ENCODE results near the gene CLSTN2.

CLSTN2 gene

DNA sequence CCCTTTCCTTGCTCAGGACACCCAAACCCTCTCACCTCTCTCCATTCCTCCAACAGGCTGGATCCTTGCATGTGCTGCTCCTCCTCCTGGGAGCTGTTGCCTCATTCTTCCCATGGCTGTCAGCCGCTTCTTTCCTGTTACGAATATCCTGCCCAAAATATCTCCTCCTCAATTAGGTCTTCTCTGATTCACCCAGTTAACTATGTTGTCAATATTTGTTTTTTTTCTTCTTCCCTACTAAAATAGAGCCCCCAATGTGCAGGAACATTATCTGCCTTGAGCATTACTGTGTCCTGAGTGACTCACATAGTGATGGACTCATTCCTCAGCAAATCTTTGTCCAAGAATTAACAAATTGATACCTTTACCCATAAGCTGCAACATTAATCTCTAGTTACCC, 357.2 kb downstream of the CLSTN2 start:
- TF ChIP-seq, protein P1, sequence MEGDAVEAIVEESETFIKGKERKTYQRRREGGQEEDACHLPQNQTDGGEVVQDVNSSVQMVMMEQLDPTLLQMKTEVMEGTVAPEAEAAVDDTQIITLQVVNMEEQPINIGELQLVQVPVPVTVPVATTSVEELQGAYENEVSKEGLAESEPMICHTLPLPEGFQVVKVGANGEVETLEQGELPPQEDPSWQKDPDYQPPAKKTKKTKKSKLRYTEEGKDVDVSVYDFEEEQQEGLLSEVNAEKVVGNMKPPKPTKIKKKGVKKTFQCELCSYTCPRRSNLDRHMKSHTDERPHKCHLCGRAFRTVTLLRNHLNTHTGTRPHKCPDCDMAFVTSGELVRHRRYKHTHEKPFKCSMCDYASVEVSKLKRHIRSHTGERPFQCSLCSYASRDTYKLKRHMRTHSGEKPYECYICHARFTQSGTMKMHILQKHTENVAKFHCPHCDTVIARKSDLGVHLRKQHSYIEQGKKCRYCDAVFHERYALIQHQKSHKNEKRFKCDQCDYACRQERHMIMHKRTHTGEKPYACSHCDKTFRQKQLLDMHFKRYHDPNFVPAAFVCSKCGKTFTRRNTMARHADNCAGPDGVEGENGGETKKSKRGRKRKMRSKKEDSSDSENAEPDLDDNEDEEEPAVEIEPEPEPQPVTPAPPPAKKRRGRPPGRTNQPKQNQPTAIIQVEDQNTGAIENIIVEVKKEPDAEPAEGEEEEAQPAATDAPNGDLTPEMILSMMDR (IDR thresholded peaks at IDR 0.05; ENCODE audit: control insufficient read depth, insufficient read depth, low read depth, low read length, missing control alignments) = no peak
- no peak overlapping the region for H3K4me3 ChIP-seq (ENCODE audit: control insufficient read depth, low read depth, low read length)
- DNase-seq (ENCODE audit: low read depth) = no peak

DNA sequence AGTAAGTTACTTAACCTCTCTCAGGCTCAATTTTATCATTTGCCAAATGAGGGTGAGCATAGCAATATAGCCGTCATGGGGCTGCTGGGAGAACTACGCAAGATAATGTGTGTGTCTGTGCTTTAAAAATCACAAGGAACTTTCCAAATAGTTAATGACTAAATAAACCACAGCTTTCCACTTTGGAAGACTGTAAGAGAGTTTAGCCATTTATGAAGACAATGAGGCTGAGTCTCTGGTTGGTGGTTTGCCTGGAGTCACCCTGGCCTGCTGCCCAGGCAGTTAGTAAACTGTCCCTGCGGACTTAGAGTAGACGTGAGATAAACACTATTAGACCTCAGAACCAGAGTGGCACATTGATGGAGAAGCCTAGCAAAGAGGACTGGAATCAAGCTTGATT, 357.7 kb downstream of the CLSTN2 start:
- no peak overlapping the region for H3K4me3 ChIP-seq (ENCODE audit: control insufficient read depth, low read depth, low read length)
- TF ChIP-seq, protein P1 (IDR thresholded peaks at IDR 0.05; ENCODE audit: control insufficient read depth, insufficient read depth, low read depth, low read length, missing control alignments) = no peak
- peak; percentile 62 for DNase-seq (ENCODE audit: low read depth)

DNA sequence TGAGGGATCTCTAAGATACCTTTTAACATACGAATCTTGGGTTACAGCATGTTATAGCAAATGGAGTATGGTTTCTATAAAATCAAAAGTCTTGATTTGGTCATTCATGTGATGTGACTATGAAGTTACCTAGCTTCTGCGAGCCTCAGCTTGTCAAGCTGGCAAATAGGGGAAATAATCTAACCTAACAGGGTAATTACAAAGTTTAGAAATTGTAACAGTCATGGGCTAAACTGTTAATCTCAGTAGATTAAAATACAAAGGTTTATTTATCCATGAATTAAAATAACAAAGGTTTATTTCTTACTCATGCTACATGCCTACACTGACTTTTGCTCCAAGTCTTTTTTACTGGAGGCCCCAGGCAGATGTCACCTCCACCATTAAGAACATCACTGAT, 359.1 kb downstream of the CLSTN2 start:
- TF ChIP-seq, protein P1 (IDR thresholded peaks at IDR 0.05; ENCODE audit: control insufficient read depth, insufficient read depth, low read depth, low read length, missing control alignments) = no peak

DNA sequence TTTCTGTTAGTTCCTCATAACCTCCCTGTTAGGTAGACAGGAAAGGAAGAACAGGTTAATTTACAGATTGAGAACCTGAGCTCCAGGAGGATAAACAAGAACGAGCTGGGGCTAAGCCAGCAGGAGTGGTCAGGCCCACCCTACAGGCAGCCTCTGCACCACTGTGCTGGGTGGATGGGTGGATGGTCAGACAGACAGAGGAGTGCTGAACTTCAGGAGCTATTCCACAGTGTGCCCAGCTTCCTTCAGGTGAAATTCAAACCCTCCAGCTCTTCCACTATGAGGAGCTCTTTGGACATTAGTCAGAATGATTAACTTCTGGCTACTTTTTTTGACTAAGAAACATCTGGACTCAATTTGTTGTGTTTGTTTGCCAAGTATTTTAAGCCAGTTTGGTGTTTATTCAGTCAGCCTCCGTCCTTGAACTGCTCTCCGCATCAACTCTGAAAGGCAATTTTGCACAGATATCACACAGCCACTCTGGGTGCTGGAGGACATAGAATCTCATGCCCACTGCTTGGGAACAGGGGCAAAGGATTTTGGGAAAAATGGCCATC, 361.9 kb downstream of the CLSTN2 start:
- TF ChIP-seq, protein P1 (IDR thresholded peaks at IDR 0.05; ENCODE audit: control insufficient read depth, insufficient read depth, low read depth, low read length, missing control alignments) = no peak
- DNase-seq (ENCODE audit: low read depth) = peak; percentile 24

More for the DNA sequence above, 359.1 kb downstream of the CLSTN2 start:
- no peak for DNase-seq (ENCODE audit: low read depth)
- H3K4me3 ChIP-seq (ENCODE audit: control insufficient read depth, low read depth, low read length) = no peak overlapping the region

DNA sequence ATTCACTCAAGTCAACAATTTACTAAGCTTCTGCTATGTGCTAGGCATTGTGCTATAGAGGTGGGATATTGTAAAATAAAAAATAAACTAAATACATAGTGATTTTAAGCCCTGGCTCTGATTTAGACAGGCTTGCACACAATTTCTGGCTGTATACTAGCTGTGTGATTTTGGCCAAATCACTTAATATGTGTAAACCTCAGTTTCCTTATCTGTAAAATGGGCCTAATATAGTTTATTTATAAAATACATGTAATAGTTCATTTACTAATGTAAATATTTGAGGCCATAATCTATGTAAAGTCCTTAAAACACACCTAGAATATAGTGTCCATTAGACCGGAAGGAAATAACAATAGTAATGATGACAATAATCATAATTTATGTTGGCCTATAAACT, 363.1 kb downstream of the CLSTN2 start:
- no peak overlapping the region for H3K4me3 ChIP-seq (ENCODE audit: control insufficient read depth, low read depth, low read length)
- no peak for DNase-seq (ENCODE audit: low read depth)
- TF ChIP-seq, protein P1 (IDR thresholded peaks at IDR 0.05; ENCODE audit: control insufficient read depth, insufficient read depth, low read depth, low read length, missing control alignments) = no peak

More for the DNA sequence above, 361.9 kb downstream of the CLSTN2 start:
- no peak overlapping the region for H3K4me3 ChIP-seq (ENCODE audit: control insufficient read depth, low read depth, low read length)

DNA sequence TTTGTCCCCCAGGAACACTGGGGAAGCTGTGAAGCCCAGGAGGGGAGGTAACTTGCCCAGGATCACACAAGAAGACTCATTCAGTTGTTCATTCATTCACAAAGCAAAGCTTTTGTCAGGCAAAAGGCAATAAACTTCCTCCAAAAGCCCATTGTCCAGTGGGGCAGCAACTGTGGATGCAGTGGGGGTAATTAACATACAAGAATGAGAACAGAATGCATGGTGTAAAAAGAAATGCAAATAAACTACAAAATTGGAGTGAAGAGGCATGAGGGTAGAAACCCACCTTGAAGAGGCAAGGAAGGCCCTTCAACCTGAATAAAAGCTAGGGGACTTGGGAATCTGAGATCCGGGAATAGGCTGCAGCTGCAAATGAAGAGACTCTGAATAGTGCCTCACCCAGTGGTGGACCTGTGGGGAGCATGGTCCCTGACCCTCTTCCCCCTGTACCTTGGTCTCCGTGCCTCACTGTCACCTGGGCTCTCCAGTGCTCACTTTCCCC, 363.6 kb downstream of the CLSTN2 start:
- no peak for DNase-seq (ENCODE audit: low read depth)
- TF ChIP-seq, protein P1 (IDR thresholded peaks at IDR 0.05; ENCODE audit: control insufficient read depth, insufficient read depth, low read depth, low read length, missing control alignments) = no peak
- no peak overlapping the region for H3K4me3 ChIP-seq (ENCODE audit: control insufficient read depth, low read depth, low read length)

Data from AG09309 (cell line).